ENCODE measurements around the gene MAP4K4.

The MAP4K4 gene

GRCh38 chr2:101751875-101752619 is 54.5 kb downstream of the MAP4K4 start:
- H3K4me1 ChIP-seq (ENCODE audit: control insufficient read depth in 1 of 2, insufficient read depth in 1 of 2, low read depth in 1 of 2, low read length in 1 of 2), result peaks cover 26 to 48% of the 10 kb centered on the region in 2 experiments
- no peaks in the 10 kb centered on the region for H3K9me3 ChIP-seq
- H3K27me3 ChIP-seq, result no peaks in the 10 kb centered on the region
- TF ChIP-seq, protein P1, sequence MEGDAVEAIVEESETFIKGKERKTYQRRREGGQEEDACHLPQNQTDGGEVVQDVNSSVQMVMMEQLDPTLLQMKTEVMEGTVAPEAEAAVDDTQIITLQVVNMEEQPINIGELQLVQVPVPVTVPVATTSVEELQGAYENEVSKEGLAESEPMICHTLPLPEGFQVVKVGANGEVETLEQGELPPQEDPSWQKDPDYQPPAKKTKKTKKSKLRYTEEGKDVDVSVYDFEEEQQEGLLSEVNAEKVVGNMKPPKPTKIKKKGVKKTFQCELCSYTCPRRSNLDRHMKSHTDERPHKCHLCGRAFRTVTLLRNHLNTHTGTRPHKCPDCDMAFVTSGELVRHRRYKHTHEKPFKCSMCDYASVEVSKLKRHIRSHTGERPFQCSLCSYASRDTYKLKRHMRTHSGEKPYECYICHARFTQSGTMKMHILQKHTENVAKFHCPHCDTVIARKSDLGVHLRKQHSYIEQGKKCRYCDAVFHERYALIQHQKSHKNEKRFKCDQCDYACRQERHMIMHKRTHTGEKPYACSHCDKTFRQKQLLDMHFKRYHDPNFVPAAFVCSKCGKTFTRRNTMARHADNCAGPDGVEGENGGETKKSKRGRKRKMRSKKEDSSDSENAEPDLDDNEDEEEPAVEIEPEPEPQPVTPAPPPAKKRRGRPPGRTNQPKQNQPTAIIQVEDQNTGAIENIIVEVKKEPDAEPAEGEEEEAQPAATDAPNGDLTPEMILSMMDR (IDR thresholded peaks at IDR 0.05), result no peak
- no peak overlapping the region for H3K4me3 ChIP-seq (ENCODE audit: low read depth in 1 of 2, low read length in 1 of 2)
- H3K27ac ChIP-seq, result peak overlapping the region; percentile 52
- no peaks in the 10 kb centered on the region for H3K36me3 ChIP-seq

DNA sequence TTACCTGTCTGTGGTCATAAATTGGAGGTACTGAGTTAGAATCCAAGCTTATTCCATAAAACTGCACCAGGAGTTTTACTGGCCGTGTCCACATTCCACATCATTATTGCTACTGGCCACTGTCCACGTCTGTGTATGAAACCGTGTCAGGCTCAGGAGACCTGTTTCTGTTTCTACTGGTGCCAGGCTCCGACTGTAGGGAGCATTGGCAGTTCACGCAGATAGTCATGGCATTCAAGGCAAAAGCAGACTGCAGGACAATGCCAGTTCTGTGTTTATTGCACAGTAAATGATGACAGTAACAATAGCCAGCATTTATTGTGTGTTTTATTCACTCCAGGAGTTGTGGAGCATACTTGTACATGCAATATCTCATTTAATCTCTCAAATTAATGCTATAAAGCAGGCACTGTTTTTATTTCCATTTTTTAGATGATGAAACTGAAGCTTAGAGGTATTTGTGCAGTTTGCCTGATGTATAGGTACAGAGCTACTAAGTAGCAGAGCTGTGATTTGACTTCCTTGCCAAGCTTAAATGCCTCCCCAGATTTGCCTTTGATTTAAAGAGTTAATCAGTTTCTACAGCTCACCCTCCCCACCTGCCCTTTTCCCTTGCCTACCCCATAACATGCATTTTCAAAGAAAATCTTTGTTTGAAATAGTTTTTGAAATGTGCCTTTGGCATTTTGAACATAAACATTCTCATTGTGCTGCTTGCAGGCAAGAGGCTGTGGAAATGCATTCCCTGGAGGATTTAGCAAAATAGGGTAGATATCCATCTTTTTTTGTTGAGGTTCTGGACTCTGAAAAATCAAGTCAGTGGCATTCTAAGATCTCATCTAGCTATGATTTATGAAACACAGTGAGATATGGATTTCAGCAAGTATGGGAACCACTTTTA is 55.5 kb downstream of the MAP4K4 start:
- TF ChIP-seq, protein P1 (IDR thresholded peaks at IDR 0.05), result no peak
- Histone ChIP-seq H3K9me3 (no peaks in the 10 kb centered on the region), H3K36me3 (no peaks in the 10 kb centered on the region), H3K4me1 (ENCODE audit: control insufficient read depth in 1 of 2, insufficient read depth in 1 of 2, low read depth in 1 of 2, low read length in 1 of 2) (peaks cover 20 to 39% of the 10 kb centered on the region in 2 experiments), H3K27me3 (no peaks in the 10 kb centered on the region), H3K27ac (peak overlapping the region; percentile 52), H3K4me3 (ENCODE audit: low read depth in 1 of 2, low read length in 1 of 2) (no peak overlapping the region)

DNA sequence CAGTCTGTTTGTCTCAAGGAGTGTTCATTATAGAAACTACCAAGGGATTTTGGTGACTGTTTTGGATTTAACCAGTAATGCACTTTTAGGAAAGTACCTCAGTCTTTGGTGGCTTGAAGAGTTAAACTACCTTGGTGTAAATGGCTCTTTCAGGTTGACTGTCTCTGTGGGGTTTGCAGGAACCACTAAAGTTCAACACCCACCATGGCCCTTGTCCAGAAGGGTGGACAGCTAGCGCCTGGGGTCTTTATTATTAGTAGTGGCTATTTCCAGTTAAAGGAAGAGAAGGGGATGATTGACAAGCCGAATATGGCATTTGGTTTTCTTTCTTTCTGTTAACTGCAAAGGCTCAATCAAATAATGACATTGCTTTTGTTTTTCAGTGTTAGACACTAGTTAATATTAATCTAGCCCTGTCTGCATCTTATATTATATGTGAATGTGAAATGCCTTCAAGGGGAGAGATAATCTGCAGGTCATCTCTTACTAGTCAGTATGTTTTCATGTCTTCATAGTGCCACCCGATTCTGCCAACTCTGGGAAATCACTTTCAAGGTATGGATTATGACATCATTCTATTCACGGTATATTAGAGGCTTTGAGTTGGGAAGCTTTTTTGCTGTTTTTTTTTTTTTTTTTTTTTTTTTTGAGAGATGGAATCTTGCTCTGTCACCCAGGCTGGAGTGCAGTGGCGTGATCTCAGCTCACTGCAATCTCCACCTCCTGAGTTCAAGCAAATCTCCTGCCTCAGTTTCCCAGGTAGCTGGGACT is 56.4 kb downstream of the MAP4K4 start:
- Histone ChIP-seq H3K4me1 (ENCODE audit: control insufficient read depth in 1 of 2, insufficient read depth in 1 of 2, low read depth in 1 of 2, low read length in 1 of 2) (peaks cover 15 to 43% of the 10 kb centered on the region in 2 experiments), H3K36me3 (no peaks in the 10 kb centered on the region)

DNA sequence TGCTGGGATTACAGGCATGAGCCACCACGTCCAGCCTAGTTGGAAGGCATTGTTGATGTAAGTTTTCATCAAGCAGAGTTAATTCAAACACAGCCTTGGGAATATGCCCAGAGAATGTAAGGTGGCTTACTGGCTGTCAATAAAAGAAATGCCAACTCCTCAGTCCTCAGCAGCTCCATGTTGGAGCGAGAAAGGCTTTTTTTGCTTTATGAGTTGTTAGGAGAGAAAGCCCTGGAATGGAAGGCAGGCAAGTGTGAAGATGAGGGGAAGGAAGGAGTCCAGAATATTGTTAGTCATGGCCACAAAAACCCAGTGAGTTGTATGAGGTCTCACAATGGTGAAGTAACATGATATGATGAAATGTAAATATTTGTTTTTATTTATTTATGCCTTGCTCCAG is 57.1 kb downstream of the MAP4K4 start:
- TF ChIP-seq, protein P1 (IDR thresholded peaks at IDR 0.05), result no peak
- Histone ChIP-seq H3K9me3 (no peaks in the 10 kb centered on the region), H3K4me3 (ENCODE audit: low read depth in 1 of 2, low read length in 1 of 2) (no peak overlapping the region), H3K27me3 (no peaks in the 10 kb centered on the region), H3K36me3 (no peaks in the 10 kb centered on the region), H3K4me1 (ENCODE audit: control insufficient read depth in 1 of 2, insufficient read depth in 1 of 2, low read depth in 1 of 2, low read length in 1 of 2) (peaks cover 15 to 43% of the 10 kb centered on the region in 2 experiments), H3K27ac (peak overlapping the region; percentile 36)

More for the DNA sequence above, 56.4 kb downstream of the MAP4K4 start:
- Histone ChIP-seq H3K27me3 (no peaks in the 10 kb centered on the region), H3K4me3 (ENCODE audit: low read depth in 1 of 2, low read length in 1 of 2) (no peak overlapping the region), H3K27ac (peak overlapping the region; percentile 36), H3K9me3 (no peaks in the 10 kb centered on the region)
- TF ChIP-seq, protein P1 (IDR thresholded peaks at IDR 0.05), result no peak

GRCh38 chr2:101756266-101756665 is 58.8 kb downstream of the MAP4K4 start:
- Histone ChIP-seq H3K36me3 (no peaks in the 10 kb centered on the region), H3K9me3 (no peaks in the 10 kb centered on the region), H3K27ac (no peak overlapping the region), H3K4me1 (ENCODE audit: control insufficient read depth in 1 of 2, insufficient read depth in 1 of 2, low read depth in 1 of 2, low read length in 1 of 2) (peaks cover 15 to 37% of the 10 kb centered on the region in 2 experiments), H3K27me3 (no peaks in the 10 kb centered on the region), H3K4me3 (ENCODE audit: low read depth in 1 of 2, low read length in 1 of 2) (no peak overlapping the region)
- TF ChIP-seq, protein P1 (IDR thresholded peaks at IDR 0.05), result no peak

Measured in neutrophil (primary cell).